ENCODE data around the gene VEZF1.

VEZF1 gene

DNA sequence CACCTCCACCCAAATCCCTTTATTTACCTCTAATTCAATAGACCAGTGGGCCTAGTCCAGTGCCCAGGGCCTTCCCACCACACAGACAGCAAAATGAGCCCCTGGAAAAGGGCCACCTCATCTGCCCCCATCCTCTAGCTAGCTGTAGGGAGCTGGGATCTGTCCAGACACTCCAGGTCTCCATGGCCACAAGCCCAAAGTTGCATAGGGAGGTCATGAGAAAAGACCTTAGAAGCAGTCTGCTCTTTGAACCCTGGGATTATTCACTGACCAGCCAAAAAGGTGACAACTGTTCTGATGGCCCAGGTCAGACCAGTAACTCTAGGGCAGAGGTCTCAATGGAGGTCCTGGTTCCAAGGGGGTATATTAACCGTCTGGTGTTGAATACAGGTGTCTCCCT is 34.8 kb downstream of the VEZF1 start:
- Histone ChIP-seq H3K4me2 (ENCODE audit: low read depth, low read length, poor library complexity, severe bottlenecking) (no peak overlapping the region), H3K4me3 (ENCODE audit: insufficient read depth, low read length, poor library complexity, severe bottlenecking) (no peak overlapping the region), H3F3A (ENCODE audit: insufficient read depth) (no peaks in the 10 kb centered on the region), H3K9ac (ENCODE audit: low read length) (no peak overlapping the region), H3K27ac (ENCODE audit: low read depth, low read length) (no peak overlapping the region), H3K79me2 (ENCODE audit: insufficient read depth, low read length) (no peaks in the 10 kb centered on the region), H2AFZ (ENCODE audit: low read depth, low read length, severe bottlenecking) (no peak overlapping the region), H3K9me2 (replicated peaks; ENCODE audit: insufficient read depth, low read length) (no peaks in the 10 kb centered on the region), H3K27me3 (ENCODE audit: low read length) (no peaks in the 10 kb centered on the region), H3K9me3 (ENCODE audit: insufficient read depth, low read length) (no peaks in the 10 kb centered on the region), H4K20me1 (ENCODE audit: low read depth, low read length) (no peaks in the 10 kb centered on the region), H3K36me3 (ENCODE audit: low read length) (no peaks in the 10 kb centered on the region)
- TF ChIP-seq, protein P1, sequence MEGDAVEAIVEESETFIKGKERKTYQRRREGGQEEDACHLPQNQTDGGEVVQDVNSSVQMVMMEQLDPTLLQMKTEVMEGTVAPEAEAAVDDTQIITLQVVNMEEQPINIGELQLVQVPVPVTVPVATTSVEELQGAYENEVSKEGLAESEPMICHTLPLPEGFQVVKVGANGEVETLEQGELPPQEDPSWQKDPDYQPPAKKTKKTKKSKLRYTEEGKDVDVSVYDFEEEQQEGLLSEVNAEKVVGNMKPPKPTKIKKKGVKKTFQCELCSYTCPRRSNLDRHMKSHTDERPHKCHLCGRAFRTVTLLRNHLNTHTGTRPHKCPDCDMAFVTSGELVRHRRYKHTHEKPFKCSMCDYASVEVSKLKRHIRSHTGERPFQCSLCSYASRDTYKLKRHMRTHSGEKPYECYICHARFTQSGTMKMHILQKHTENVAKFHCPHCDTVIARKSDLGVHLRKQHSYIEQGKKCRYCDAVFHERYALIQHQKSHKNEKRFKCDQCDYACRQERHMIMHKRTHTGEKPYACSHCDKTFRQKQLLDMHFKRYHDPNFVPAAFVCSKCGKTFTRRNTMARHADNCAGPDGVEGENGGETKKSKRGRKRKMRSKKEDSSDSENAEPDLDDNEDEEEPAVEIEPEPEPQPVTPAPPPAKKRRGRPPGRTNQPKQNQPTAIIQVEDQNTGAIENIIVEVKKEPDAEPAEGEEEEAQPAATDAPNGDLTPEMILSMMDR (IDR thresholded peaks at IDR 0.05; ENCODE audit: insufficient read depth, low read length, poor library complexity, severe bottlenecking): no peak
- no peak for TF ChIP-seq EZH2phosphoT487 (conservative IDR thresholded peaks at IDR 0.05; ENCODE audit: low read length)

DNA sequence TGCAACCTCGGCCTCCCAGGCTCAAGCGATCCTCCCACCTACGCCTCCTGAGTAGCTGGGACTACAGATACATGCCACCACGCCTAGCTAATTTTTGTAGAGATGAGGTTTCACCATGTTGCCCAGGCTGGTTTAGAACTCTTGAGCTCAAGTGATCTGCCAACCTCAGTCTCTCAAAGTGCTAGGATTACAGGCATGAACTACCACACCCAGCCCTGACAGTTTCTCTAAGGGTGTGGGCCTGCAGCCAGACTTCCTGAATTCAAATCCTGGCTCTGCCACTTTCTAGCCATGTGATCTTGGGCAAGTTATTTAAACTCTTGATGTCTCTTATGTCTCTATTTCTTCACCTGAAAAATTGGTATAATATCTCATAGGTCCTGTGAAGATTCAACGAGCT is 38.4 kb downstream of the VEZF1 start:
- no peaks in the 10 kb centered on the region for H4K20me1 ChIP-seq (ENCODE audit: low read depth, low read length)
- H3K9ac ChIP-seq (ENCODE audit: low read length): no peak overlapping the region
- H3K4me2 ChIP-seq (ENCODE audit: low read depth, low read length, poor library complexity, severe bottlenecking): no peak overlapping the region
- TF ChIP-seq, protein P1 (IDR thresholded peaks at IDR 0.05; ENCODE audit: insufficient read depth, low read length, poor library complexity, severe bottlenecking): no peak
- TF ChIP-seq EZH2phosphoT487 (conservative IDR thresholded peaks at IDR 0.05; ENCODE audit: low read length): no peak
- no peaks in the 10 kb centered on the region for H3K9me3 ChIP-seq (ENCODE audit: insufficient read depth, low read length)
- no peak overlapping the region for H3K4me3 ChIP-seq (ENCODE audit: insufficient read depth, low read length, poor library complexity, severe bottlenecking)
- no peaks in the 10 kb centered on the region for H3F3A ChIP-seq (ENCODE audit: insufficient read depth)
- no peak overlapping the region for H3K27ac ChIP-seq (ENCODE audit: low read depth, low read length)
- no peaks in the 10 kb centered on the region for H3K9me2 ChIP-seq (replicated peaks; ENCODE audit: insufficient read depth, low read length)
- H3K36me3 ChIP-seq (ENCODE audit: low read length): no peaks in the 10 kb centered on the region
- H2AFZ ChIP-seq (ENCODE audit: low read depth, low read length, severe bottlenecking): no peak overlapping the region
- H3K79me2 ChIP-seq (ENCODE audit: insufficient read depth, low read length): no peaks in the 10 kb centered on the region
- H3K27me3 ChIP-seq (ENCODE audit: low read length): no peaks in the 10 kb centered on the region

DNA sequence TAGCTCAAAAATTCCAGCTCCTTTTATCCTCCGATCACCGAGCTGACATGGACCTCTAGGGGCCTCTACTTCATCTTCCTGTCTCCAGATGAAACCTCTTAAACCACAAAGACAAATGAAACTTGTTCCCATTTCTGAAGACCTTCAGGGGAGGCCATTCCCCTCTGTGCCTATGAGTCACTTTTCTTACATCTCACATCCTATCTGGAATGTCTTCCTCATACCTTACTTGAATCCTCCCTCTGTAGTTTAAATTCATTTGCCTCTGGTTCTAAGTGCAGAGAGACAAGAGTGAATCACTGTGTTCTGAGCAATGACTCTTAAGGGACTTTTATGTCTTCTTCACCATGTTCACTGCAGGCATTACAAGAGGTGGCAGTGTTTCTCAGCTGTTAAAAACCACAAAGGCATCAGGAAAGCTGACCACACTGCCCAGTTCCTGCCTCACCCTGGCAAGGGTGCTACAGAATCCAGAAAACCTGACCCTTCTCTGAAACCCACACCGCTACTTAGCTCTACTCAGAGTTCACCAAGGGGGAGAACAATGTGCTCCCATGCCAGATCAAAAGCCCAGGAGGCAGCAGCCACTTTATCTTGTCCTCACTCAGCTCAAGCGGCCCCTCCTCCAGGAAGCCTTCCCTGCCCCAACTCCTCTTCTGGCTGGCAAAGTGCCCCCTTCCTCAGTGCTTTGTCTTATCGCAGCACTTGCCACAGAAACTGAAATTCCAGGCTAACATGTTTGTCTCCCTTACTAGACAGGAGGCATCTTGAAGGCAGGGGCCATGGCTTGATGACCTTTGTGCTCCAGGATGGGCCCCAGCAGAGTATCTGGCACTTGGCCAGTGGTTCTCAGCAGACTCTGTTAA is 39.3 kb downstream of the VEZF1 start:
- Histone ChIP-seq H3K4me3 (ENCODE audit: insufficient read depth, low read length, poor library complexity, severe bottlenecking) (no peak overlapping the region), H3K9me3 (ENCODE audit: insufficient read depth, low read length) (no peaks in the 10 kb centered on the region), H3K9me2 (replicated peaks; ENCODE audit: insufficient read depth, low read length) (no peaks in the 10 kb centered on the region), H4K20me1 (ENCODE audit: low read depth, low read length) (no peaks in the 10 kb centered on the region), H3F3A (ENCODE audit: insufficient read depth) (no peaks in the 10 kb centered on the region), H3K79me2 (ENCODE audit: insufficient read depth, low read length) (no peaks in the 10 kb centered on the region), H3K36me3 (ENCODE audit: low read length) (no peaks in the 10 kb centered on the region), H3K27ac (ENCODE audit: low read depth, low read length) (no peak overlapping the region), H3K9ac (ENCODE audit: low read length) (no peak overlapping the region), H3K4me2 (ENCODE audit: low read depth, low read length, poor library complexity, severe bottlenecking) (no peak overlapping the region), H2AFZ (ENCODE audit: low read depth, low read length, severe bottlenecking) (no peak overlapping the region), H3K27me3 (ENCODE audit: low read length) (no peaks in the 10 kb centered on the region)
- TF ChIP-seq EZH2phosphoT487 (conservative IDR thresholded peaks at IDR 0.05; ENCODE audit: low read length): no peak
- TF ChIP-seq, protein P1 (IDR thresholded peaks at IDR 0.05; ENCODE audit: insufficient read depth, low read length, poor library complexity, severe bottlenecking): no peak
